Left lung (tissue), 10 donors: ENCODE measurements around the gene EPHA5. TPM values are rescaled to one million over a fixed set of nuclear protein-coding genes. Genes with fewer than 3 reads are reported as not detected.
"Not testable (repeated sequence)": the region's sequence is repeated elsewhere in the genome, so short reads cannot be mapped to it uniquely, and the experiment has no call there.

ENCODE experiments used
- ATAC-seq: fragments of 200-7000 bp; cut with Tn5 transposase; one replicate; pipeline ENCODE4 v1.9.1; 2020; ENCODE audit warnings: moderate library complexity
- DNase-seq, 4 donors: peaks; one replicate each; pipeline ENCODE4 v3.0.0-alpha.2; 2013 to 2020
- H3K27ac ChIP-seq, 2 donors: fragments of 200-600 bp; sonication (generic) in 1 of 2; one replicate each; pipeline versions ENCODE4 v1.5.0 to v1.8.0; 2020 to 2021
- H3K27me3 ChIP-seq, 2 donors: fragments of 200-600 bp; sonication (generic) in 1 of 2; one replicate each; pipeline versions ENCODE4 v1.5.0 to v1.8.0; 2020 to 2021
- H3K36me3 ChIP-seq, 2 donors: fragments of 200-600 bp; sonication (generic) in 1 of 2; one replicate each; pipeline versions ENCODE4 v1.5.0 to v1.8.0; 2020 to 2021
- H3K4me1 ChIP-seq, 2 donors: fragments of 200-600 bp; one replicate each; pipeline ENCODE4 v1.8.0; 2021
- H3K4me3 ChIP-seq, 2 donors: fragments of 200-600 bp; sonication (generic) in 1 of 2; one replicate each; pipeline versions ENCODE4 v1.5.0 to v1.8.0; 2020 to 2021; ENCODE audit warnings: mild to moderate bottlenecking in 1 of 2
- H3K9me3 ChIP-seq, 2 donors: fragments of 200-600 bp; sonication (generic) in 1 of 2; one replicate each; pipeline versions ENCODE4 v1.5.0 to v1.8.0; 2020 to 2021
- CTCF ChIP-seq, 2 donors: fragments of 200-600 bp; sonication (generic) in 1 of 2; IDR thresholded peaks; one replicate each; pipeline versions ENCODE4 v1.5.0 to v1.8.0; 2021; ENCODE audit warnings: antibody characterized with exemption in 2 of 2
- intact Hi-C, 2 donors: fragments of 100-400 bp; cut with DNase I; formaldehyde crosslinking; loops; one replicate each; pipeline versions ENCODE4 v1.11.2 to v1.14.2; 2022
- polyA plus RNA-seq, 6 donors: library from polyadenylated mRNA; unstranded; fragments of 120-200 nt; gene quantifications; one replicate each; pipeline ENCODE4 v1.2.1, GENCODE V29; 2013; ENCODE audit not compliant: insufficient read length in 6 of 6
- total RNA-seq, 2 donors: library from RNA; stranded (reverse); fragmentation: NEBNext Ultra II Directional; extraction: Animal tissue kit (Norgen Biotek cat#: 25700); gene quantifications; one replicate each; pipeline ENCODE4 v1.2.1, GENCODE V29; 2021
- donor health status: DM: no; HTN: yes; CAD: no.
- donor health status: DM: no; HTN: no; CAD: no.

EPHA5 gene
- total and polyA plus RNA-seq, 8 donors, result 0.01 to 0.12 (median 0.08) TPM; not detected in 2

DNA sequence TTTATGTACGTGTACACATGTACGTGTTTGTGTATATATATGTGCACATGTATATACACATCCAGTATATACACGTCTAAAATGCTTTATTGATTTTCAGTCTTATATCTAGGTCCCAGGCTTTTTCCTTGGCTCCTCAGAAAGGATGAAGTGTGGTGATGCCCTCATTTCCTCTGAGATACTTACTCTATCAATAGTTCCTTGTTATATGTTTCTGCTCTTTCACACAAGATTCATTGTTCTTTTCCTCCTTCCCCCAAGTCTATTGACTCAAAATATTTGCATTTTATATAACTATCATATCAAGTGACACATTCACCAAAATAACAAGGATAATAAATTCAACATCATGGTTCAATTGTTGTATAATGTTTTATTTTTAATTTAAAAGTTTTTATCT is 359.2 kb downstream of the EPHA5 start:
- no peaks in the 10 kb centered on the region for H3K4me1 ChIP-seq
- no peaks in the 10 kb centered on the region for H3K27me3 ChIP-seq
- TF ChIP-seq CTCF (IDR thresholded peaks at IDR 0.05), result no peak
- intact Hi-C loops, result no loop called here
- DNase-seq (no peak), ATAC-seq (no peak)
- no peak overlapping the region for H3K27ac ChIP-seq
- no peaks in the 10 kb centered on the region for H3K36me3 ChIP-seq
- no peaks in the 10 kb centered on the region for H3K9me3 ChIP-seq
- no peak overlapping the region for H3K4me3 ChIP-seq

GRCh38 chr4:65310586-65310985 is 359.7 kb downstream of the EPHA5 start:
- no peaks in the 10 kb centered on the region for H3K36me3 ChIP-seq
- H3K27me3 ChIP-seq, result no peaks in the 10 kb centered on the region
- no peak for TF ChIP-seq CTCF (IDR thresholded peaks at IDR 0.05)
- no peak for DNase-seq
- no peak overlapping the region for H3K4me3 ChIP-seq
- no peaks in the 10 kb centered on the region for H3K4me1 ChIP-seq
- no peak for ATAC-seq
- no peaks in the 10 kb centered on the region for H3K9me3 ChIP-seq
- H3K27ac ChIP-seq, result no peak overlapping the region
- intact Hi-C loops, result no loop called here

GRCh38 chr4:65308626-65309025 is 361.7 kb downstream of the EPHA5 start:
- H3K27me3 ChIP-seq, intact Hi-C loops, ATAC-seq, DNase-seq, H3K36me3 ChIP-seq, H3K4me3 ChIP-seq, H3K4me1 ChIP-seq, H3K9me3 ChIP-seq, H3K27ac ChIP-seq: not testable (repeated sequence)

DNA sequence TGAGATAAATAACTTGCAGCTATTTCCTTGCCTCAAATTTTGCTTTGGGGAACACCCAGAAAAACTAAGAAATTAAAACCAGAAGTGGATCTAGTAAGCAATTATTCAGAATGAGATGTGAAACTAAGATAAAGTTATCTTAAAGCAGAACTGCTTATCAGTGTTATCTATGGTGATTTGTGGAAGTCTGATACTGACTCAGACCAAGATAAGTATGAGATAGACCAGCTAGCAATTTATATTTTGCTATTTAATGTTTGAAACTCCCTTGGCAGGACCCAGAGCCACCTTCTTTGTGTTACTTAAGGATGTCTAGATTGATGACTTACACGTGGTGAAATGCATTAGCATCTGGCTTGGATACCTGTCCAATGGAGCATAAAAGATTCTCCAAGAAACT is 368.1 kb downstream of the EPHA5 start:
- intact Hi-C loops, result no loop called here
- no peak for TF ChIP-seq CTCF (IDR thresholded peaks at IDR 0.05)
- ATAC-seq, result no peak

DNA sequence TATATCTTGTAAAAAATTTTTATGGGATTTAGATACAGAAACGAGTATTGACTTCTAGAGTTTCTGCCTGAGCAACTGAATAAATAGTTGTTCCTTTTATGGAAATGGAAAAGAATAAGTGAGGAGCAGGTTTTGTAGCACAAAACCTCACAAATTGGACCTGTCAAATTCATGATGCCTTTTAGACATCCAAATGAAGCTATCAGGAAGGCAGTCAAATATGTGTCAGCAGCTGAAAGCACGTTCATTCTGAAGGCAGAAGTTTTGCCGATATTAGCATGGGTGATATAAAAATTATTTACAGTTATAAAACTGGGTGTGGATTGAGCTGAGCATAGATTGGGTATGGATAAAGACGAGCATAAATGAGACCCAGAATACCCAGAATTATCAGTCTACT is 374.0 kb downstream of the EPHA5 start:
- ATAC-seq, result no peak
- Histone ChIP-seq H3K4me3 (no peak overlapping the region), H3K36me3 (no peaks in the 10 kb centered on the region), H3K9me3 (no peaks in the 10 kb centered on the region), H3K4me1 (no peaks in the 10 kb centered on the region), H3K27ac (no peak overlapping the region), H3K27me3 (no peaks in the 10 kb centered on the region)
- no peak for TF ChIP-seq CTCF (IDR thresholded peaks at IDR 0.05)
- DNase-seq, result no peak
- intact Hi-C loops, result no loop called here

More for the DNA sequence above, 368.1 kb downstream of the EPHA5 start:
- H3K27me3 ChIP-seq, result no peaks in the 10 kb centered on the region
- DNase-seq, result no peak
- no peak overlapping the region for H3K4me3 ChIP-seq
- no peak overlapping the region for H3K27ac ChIP-seq
- H3K4me1 ChIP-seq, result no peaks in the 10 kb centered on the region
- H3K36me3 ChIP-seq, result no peaks in the 10 kb centered on the region
- no peaks in the 10 kb centered on the region for H3K9me3 ChIP-seq

DNA sequence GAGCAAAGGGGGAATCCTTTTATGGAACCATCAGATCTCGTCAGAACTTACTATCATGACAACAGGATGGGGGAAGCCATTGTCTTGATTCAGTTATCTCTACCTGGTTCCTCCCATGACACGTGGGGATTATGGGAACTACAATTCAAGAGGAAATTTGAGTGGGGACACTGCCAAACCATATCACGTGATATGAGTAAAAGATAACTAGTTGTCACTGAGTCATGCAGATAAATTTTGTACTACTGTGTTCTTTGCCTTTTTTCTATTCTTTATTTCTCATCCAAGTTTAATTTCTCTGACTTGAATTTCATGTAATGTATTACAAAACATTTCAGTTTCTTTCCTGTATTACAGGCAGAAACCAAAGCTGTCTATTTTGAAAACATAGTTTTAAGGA is 383.2 kb downstream of the EPHA5 start:
- Histone ChIP-seq H3K4me1 (no peaks in the 10 kb centered on the region), H3K27ac (no peak overlapping the region), H3K9me3 (peaks cover 0 to 20% of the 10 kb centered on the region in 2 donors), H3K4me3 (no peak overlapping the region), H3K27me3 (no peaks in the 10 kb centered on the region), H3K36me3 (no peaks in the 10 kb centered on the region)
- ATAC-seq (no peak), DNase-seq (no peak)
- TF ChIP-seq CTCF (IDR thresholded peaks at IDR 0.05), result no peak
- intact Hi-C loops, result no loop called here
